HEK293T (cell line): ENCODE measurements around the gene AQP6.

Experiments
- BHLHE40 ChIP-seq: fragments of 450-650 bp; IDR thresholded peaks from 2 replicates; pipeline ENCODE4 v1.6.1; 2016; ENCODE audit warnings: mild to moderate bottlenecking, moderate library complexity, borderline replicate concordance
- ELF4 ChIP-seq: fragments of 450-650 bp; IDR thresholded peaks from 2 replicates; pipeline ENCODE4 v1.6.1; 2017; ENCODE audit warnings: antibody characterized with exemption
- FOXA1 ChIP-seq: fragments of 450-650 bp; IDR thresholded peaks from 2 replicates; pipeline ENCODE4 v1.6.1; 2016; ENCODE audit warnings: mild to moderate bottlenecking
- FOXK2 ChIP-seq: fragments of 450-650 bp; IDR thresholded peaks from 2 replicates; pipeline ENCODE4 v1.6.1; 2016; ENCODE audit warnings: mild to moderate bottlenecking
- L3MBTL2 ChIP-seq: fragments of 450-650 bp; conservative IDR thresholded peaks from 2 replicates; pipeline ENCODE4 v1.6.1; 2016; ENCODE audit warnings: mild to moderate bottlenecking
- LEF1 ChIP-seq: fragments of 450-650 bp; IDR thresholded peaks from 2 replicates; pipeline ENCODE4 v1.6.1; 2017; ENCODE audit warnings: mild to moderate bottlenecking, borderline replicate concordance
- NFRKB ChIP-seq: fragments of 450-650 bp; IDR thresholded peaks from 2 replicates; pipeline ENCODE4 v1.6.1; 2016; ENCODE audit warnings: mild to moderate bottlenecking, moderate library complexity
- PKNOX1 ChIP-seq: fragments of 450-650 bp; IDR thresholded peaks from 2 replicates; pipeline ENCODE4 v1.6.1; 2016
- SP1 ChIP-seq: fragments of 450-650 bp; IDR thresholded peaks from 2 replicates; pipeline ENCODE4 v1.6.1; 2017
- SUZ12 ChIP-seq: fragments of 450-650 bp; IDR thresholded peaks from 2 replicates; pipeline ENCODE4 v1.6.1; 2016; ENCODE audit warnings: mild to moderate bottlenecking
- TARDBP ChIP-seq: fragments of 450-650 bp; IDR thresholded peaks from 2 replicates; pipeline ENCODE4 v1.6.1; 2016
- ZNF384 ChIP-seq: fragments of 450-650 bp; IDR thresholded peaks from 2 replicates; pipeline ENCODE4 v1.6.1; 2016

DNA sequence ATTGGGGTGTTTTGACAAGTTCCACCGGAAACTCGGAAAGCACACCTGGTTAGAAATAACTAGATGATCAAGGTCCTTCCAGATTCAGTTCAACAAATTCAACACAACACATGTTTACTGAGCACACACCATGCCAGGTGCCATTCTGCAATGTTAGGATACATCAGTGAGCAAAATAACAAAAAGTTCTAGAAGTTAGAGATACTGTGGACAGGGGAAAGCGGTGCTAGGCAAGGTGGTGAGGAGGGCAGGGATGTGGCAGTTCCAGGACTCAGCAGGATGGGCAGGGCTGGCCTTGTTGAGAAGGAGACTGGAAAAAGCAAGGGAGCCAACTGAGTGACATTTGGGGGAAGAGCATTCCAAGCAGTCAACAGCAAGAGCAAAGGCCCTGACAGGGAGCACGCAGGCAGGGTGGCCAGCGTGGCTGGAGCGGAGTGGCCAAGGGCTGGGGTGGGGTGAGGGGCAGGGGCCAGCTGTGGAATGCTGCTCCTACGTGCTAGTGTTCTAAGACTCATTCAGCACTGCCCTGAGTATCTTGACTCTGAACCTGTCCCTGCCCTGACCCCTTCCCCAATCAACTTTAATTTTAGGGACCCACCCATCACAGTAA is 49.6 kb upstream of the AQP6 start:
- TF ChIP-seq PKNOX1 (no peak), L3MBTL2 (no peak), BHLHE40 (no peak), SUZ12 (no peak), FOXK2 (no peak), TARDBP (no peak), NFRKB (no peak), SP1 (no peak), ELF4 (no peak), ZNF384 (no peak), LEF1 (no peak), FOXA1 (no peak)
